Adrenal gland (tissue), 12 donors: Measurements from ENCODE around the gene PPP2R3B. TPM values are rescaled to one million over a fixed set of nuclear protein-coding genes. Genes with fewer than 3 reads are reported as not detected.

Experiments used
- DNase-seq, 7 donors: peaks; one replicate each; pipeline ENCODE4 v3.0.0-alpha.2; 2019 to 2020
- H3K27ac ChIP-seq, 5 donors: fragments of 200-600 bp; sonication (generic) in 4 of 5; 1 replicate in 3 of 5; 2 replicates in 2 of 5; pipeline versions ENCODE4 v1.5.1 to v1.8.0; 2016 to 2020; ENCODE audit warnings: mild to moderate bottlenecking in 1 of 5
- H3K27me3 ChIP-seq: fragments of 200-600 bp; 2 replicates; pipeline ENCODE4 v1.8.0; 2021
- H3K36me3 ChIP-seq, 2 donors: fragments of 200-600 bp; replicated peaks in 1 of 2; 1 replicate in 1 of 2; 2 replicates in 1 of 2; pipeline versions ENCODE4 v1.5.1 to v1.8.0; 2018 to 2022
- H3K4me1 ChIP-seq, 2 donors: fragments of 200-600 bp; replicated peaks in 1 of 2; 1 replicate in 1 of 2; 2 replicates in 1 of 2; pipeline versions ENCODE4 v1.5.1 to v1.8.0; 2018 to 2021
- H3K4me3 ChIP-seq, 4 donors: fragments of 200-600 bp; sonication (generic) in 3 of 4; one replicate each; pipeline ENCODE4 v1.5.1; 2016 to 2018
- H3K9me3 ChIP-seq, 3 donors: fragments of 200-600 bp; sonication (generic) in 1 of 3; replicated peaks in 1 of 3; 1 replicate in 2 of 3; 2 replicates in 1 of 3; pipeline versions ENCODE4 v1.5.1 to v1.8.0; 2016 to 2021
- POLR2A ChIP-seq, 2 donors: fragments of 450-650 bp; IDR thresholded peaks; one replicate each; pipeline ENCODE4 v1.6.1; 2017; ENCODE audit warnings: antibody characterized with exemption in 2 of 2, mild to moderate bottlenecking in 2 of 2, moderate library complexity in 1 of 2
- WGBS, 4 donors: extraction: QIAGEN DNeasy Blood & Tissue Kit in 2 of 4; methylation state at CpG; one replicate each; pipeline versions ENCODE4 v1.1.5 to v1.1.7; 2013 to 2017; 5-methylcytosine and 5-hydroxymethylcytosine counted together
- intact Hi-C, 2 donors: fragments of 100-400 bp; cut with DNase I; formaldehyde crosslinking; loops; one replicate each; pipeline versions ENCODE4 v1.14.1 to v1.15.0; 2022 to 2023
- polyA plus RNA-seq, 3 donors: library from polyadenylated mRNA; stranded (reverse); fragments of 200-250 nt in 2 of 3; fragments of 350-450 nt in 1 of 3; fragmentation: Illumina TruSeq in 1 of 3; extraction: RNeasy Lipid Tissue Mini Kit (QIAGEN cat#74804) in 1 of 3; gene quantifications; one replicate each; pipeline ENCODE4 v1.2.3, GENCODE V29; 2013 to 2014
- total RNA-seq, 9 donors: library from RNA; depleted of rRNA in 4 of 9; stranded (reverse); fragments of >200 nt in 4 of 9; fragments of 120-200 nt in 1 of 9; fragmentation: NEBNext Ultra II Directional in 1 of 9; extraction: Animal tissue kit (Norgen Biotek cat#: 25700) in 1 of 9; gene quantifications; one replicate each; pipeline versions ENCODE4 v1.1.0 to v1.2.4, GENCODE V29; 2013 to 2023
- TF ChIP-seq, protein P1 (sequence below), 6 experiments: fragments of 450-650 bp in 4 of 6; fragments of 200-600 bp in 2 of 6; sonication (generic) in 1 of 6; IDR thresholded peaks; 1 replicate in 5 of 6; 2 replicates in 1 of 6; pipeline versions ENCODE4 v1.5.1 to v1.8.0; 2016 to 2021; ENCODE audit warnings: antibody characterized with exemption in 6 of 6, mild to moderate bottlenecking in 2 of 6, moderate library complexity in 1 of 6
- donor health status: healthy with polysubstance abuse.
- donor health status: Bipolar disorder and iron deficiency.
- donor health status: DM: yes; HTN: yes; CAD: no.
- donor health status: DM: no; HTN: no; CAD: no.
- donor health status: DM: no; HTN: no; CAD: no.
- donor health status: DM: yes; HTN: yes; CAD: no.

The PPP2R3B gene
- total and polyA plus RNA-seq, 12 donors: 2.1 to 112 (median 14.2) TPM

GRCh38 chrX:427812-428725 is 41.4 kb upstream of the PPP2R3B start:
- 16 to 37% (median 21%) methylated on average over 15 to 56 of the region's 56 CpGs for WGBS, 4 donors
- Histone ChIP-seq H3K27me3 (peaks cover 8% of the 10 kb centered on the region), H3K4me1 (no peaks in the 10 kb centered on the region), H3K27ac (no peak overlapping the region), H3K9me3 (no peaks in the 10 kb centered on the region), H3K36me3 (no peaks in the 10 kb centered on the region), H3K4me3 (no peak overlapping the region)
- intact Hi-C loops: no loop called here
- DNase-seq: no peak
- TF ChIP-seq POLR2A (IDR thresholded peaks at IDR 0.05): no peak
- TF ChIP-seq, protein P1, sequence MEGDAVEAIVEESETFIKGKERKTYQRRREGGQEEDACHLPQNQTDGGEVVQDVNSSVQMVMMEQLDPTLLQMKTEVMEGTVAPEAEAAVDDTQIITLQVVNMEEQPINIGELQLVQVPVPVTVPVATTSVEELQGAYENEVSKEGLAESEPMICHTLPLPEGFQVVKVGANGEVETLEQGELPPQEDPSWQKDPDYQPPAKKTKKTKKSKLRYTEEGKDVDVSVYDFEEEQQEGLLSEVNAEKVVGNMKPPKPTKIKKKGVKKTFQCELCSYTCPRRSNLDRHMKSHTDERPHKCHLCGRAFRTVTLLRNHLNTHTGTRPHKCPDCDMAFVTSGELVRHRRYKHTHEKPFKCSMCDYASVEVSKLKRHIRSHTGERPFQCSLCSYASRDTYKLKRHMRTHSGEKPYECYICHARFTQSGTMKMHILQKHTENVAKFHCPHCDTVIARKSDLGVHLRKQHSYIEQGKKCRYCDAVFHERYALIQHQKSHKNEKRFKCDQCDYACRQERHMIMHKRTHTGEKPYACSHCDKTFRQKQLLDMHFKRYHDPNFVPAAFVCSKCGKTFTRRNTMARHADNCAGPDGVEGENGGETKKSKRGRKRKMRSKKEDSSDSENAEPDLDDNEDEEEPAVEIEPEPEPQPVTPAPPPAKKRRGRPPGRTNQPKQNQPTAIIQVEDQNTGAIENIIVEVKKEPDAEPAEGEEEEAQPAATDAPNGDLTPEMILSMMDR (IDR thresholded peaks at IDR 0.05): no peak

- no peak for DNase-seq
- no peak overlapping the region for H3K4me3 ChIP-seq
- no peaks in the 10 kb centered on the region for H3K9me3 ChIP-seq
- peaks cover 8% of the 10 kb centered on the region for H3K27me3 ChIP-seq
- H3K4me1 ChIP-seq: no peaks in the 10 kb centered on the region
- no peak overlapping the region for H3K27ac ChIP-seq
- no peaks in the 10 kb centered on the region for H3K36me3 ChIP-seq
- 46 to 67% (median 64%) methylated on average over 5 to 14 of the region's 14 CpGs for WGBS, 4 donors
- intact Hi-C loops: no loop called here
- no peak for TF ChIP-seq POLR2A (IDR thresholded peaks at IDR 0.05)
- TF ChIP-seq, protein P1 (IDR thresholded peaks at IDR 0.05): no peak
Measured at GRCh38 chrX:426881-427280, 40.2 kb upstream of the PPP2R3B start.

GRCh38 chrX:425056-425455 is 38.3 kb upstream of the PPP2R3B start:
- no peaks in the 10 kb centered on the region for H3K4me1 ChIP-seq
- peaks cover 8% of the 10 kb centered on the region for H3K27me3 ChIP-seq
- DNase-seq: no peak
- TF ChIP-seq POLR2A (IDR thresholded peaks at IDR 0.05): no peak
- TF ChIP-seq, protein P1 (IDR thresholded peaks at IDR 0.05): no peak
- intact Hi-C loops: no loop called here
- no peak overlapping the region for H3K27ac ChIP-seq
- H3K9me3 ChIP-seq: no peaks in the 10 kb centered on the region
- H3K4me3 ChIP-seq: no peak overlapping the region
- 72 to 100% (median 80%) methylated on average over 6 to 20 of the region's 20 CpGs for WGBS, 4 donors
- H3K36me3 ChIP-seq: no peaks in the 10 kb centered on the region

- H3K4me1 ChIP-seq: no peaks in the 10 kb centered on the region
- no peaks in the 10 kb centered on the region for H3K36me3 ChIP-seq
- H3K9me3 ChIP-seq: no peaks in the 10 kb centered on the region
- intact Hi-C loops: no loop called here
- peaks cover 3% of the 10 kb centered on the region for H3K27me3 ChIP-seq
- no peak overlapping the region for H3K27ac ChIP-seq
- no peak for DNase-seq
- WGBS, 4 donors: 22 to 25% (median 23%) methylated on average over 18 to 40 of the region's 40 CpGs
- TF ChIP-seq, protein P1 (IDR thresholded peaks at IDR 0.05): no peak
- no peak for TF ChIP-seq POLR2A (IDR thresholded peaks at IDR 0.05)
- H3K4me3 ChIP-seq: no peak overlapping the region
Measured at GRCh38 chrX:421646-422391, 35.1 kb upstream of the PPP2R3B start.
